ENCODE data around the gene ELOVL3. TPM values are rescaled to one million over a fixed set of nuclear protein-coding genes. Genes with fewer than 3 reads are reported as not detected.
A peak's percentile ranks its signal among the peaks of the same experiment; 100 is the strongest.

ELOVL3 gene
- total and polyA plus RNA-seq, 2 of the 13 experiments (the other 11 are each of a cell fraction or from before 2014, with no cell fraction given), result 0.58 to 0.69 TPM

- no peak for TF ChIP-seq ZNF512 (CRISPR knock-in tag; IDR thresholded peaks at IDR 0.05)
- TF ChIP-seq ZNF569 (CRISPR knock-in tag; IDR thresholded peaks at IDR 0.05; ENCODE audit: borderline replicate concordance), result no peak
- TF ChIP-seq ZNF577 (CRISPR knock-in tag; IDR thresholded peaks at IDR 0.05; ENCODE audit: borderline replicate concordance, low read depth), result no peak
- TF ChIP-seq ZNF124 (CRISPR knock-in tag; IDR thresholded peaks at IDR 0.05), result 0 out of 2 replicates have a peak, but pooled peaks have one; percentile 34
- TF ChIP-seq ZHX1 (CRISPR knock-in tag; IDR thresholded peaks at IDR 0.05; ENCODE audit: low read depth), result 0 out of 2 replicates have a peak, but pooled peaks have one; percentile 17
- TF ChIP-seq KDM1A (CRISPR knock-in tag; IDR thresholded peaks at IDR 0.05), result no peak
- TF ChIP-seq ZNF460 (CRISPR knock-in tag; IDR thresholded peaks at IDR 0.05; ENCODE audit: borderline replicate concordance), result no peak
- no peak; the same call in 1 of the 2 replicates for TF ChIP-seq SNAI1 (CRISPR knock-in tag; IDR thresholded peaks at IDR 0.05; ENCODE audit: borderline replicate concordance)
- no peak for TF ChIP-seq RARA (CRISPR knock-in tag; IDR thresholded peaks at IDR 0.05)
- no peak for TF ChIP-seq TP53 (CRISPR knock-in tag; conservative IDR thresholded peaks at IDR 0.05)
- TF ChIP-seq MTA1 (CRISPR knock-in tag; IDR thresholded peaks at IDR 0.05; ENCODE audit: borderline replicate concordance), result 0 out of 2 replicates have a peak, but pooled peaks have one; percentile 13
- no peak for TF ChIP-seq ZBTB26 (CRISPR knock-in tag; IDR thresholded peaks at IDR 0.05; ENCODE audit: borderline replicate concordance)
- TF ChIP-seq HHEX (CRISPR knock-in tag; IDR thresholded peaks at IDR 0.05), result no peak
- TF ChIP-seq ZNF761 (CRISPR knock-in tag; conservative IDR thresholded peaks at IDR 0.05), result no peak
- TF ChIP-seq ZNF121 (CRISPR knock-in tag; IDR thresholded peaks at IDR 0.05), result no peak
- TF ChIP-seq E2F2 (CRISPR knock-in tag; IDR thresholded peaks at IDR 0.05; ENCODE audit: borderline replicate concordance), result peak; percentile 78; the same call in 1 of the 2 replicates
- TF ChIP-seq ZNF513 (CRISPR knock-in tag; conservative IDR thresholded peaks at IDR 0.05), result no peak
- TF ChIP-seq PREB (CRISPR knock-in tag; IDR thresholded peaks at IDR 0.05), result no peak
- no peak for TF ChIP-seq BHLHE40 (IDR thresholded peaks at IDR 0.05; ENCODE audit: low read length)
Measured at GRCh38 chr10:102245082-102245931, 19.2 kb downstream of the ELOVL3 start, which contains the start of gene GBF1 (continued).

Data from HepG2 (cell line).